ENCODE results near the gene SPDYE5.
"Not testable (repeated sequence)": the region's sequence is repeated elsewhere in the genome, so short reads cannot be mapped to it uniquely, and the experiment has no call there.

- TF ChIP-seq CTCF (conservative IDR thresholded peaks at IDR 0.05; ENCODE audit: low read length); EZH2phosphoT487 (IDR thresholded peaks at IDR 0.05; ENCODE audit: borderline replicate concordance, low read depth, low read length): not testable (repeated sequence)
These were observed 29.6 kb downstream of the SPDYE5 start for GRCh38 chr7:75521727-75522126.

Measured in OCI-LY7 (cell line).